Stimulated activated CD4-positive, alpha-beta T cell treated with anti-CD3 and anti-CD28 coated beads, Interleukin-2, amount 100 ng/mL, for 24 hours (primary cell): ENCODE data around the gene RBP3.

Source experiments
- DNase-seq, 2 donors: peaks; one replicate each; pipeline ENCODE4 v3.0.0-alpha.2; 2020

The RBP3 gene

DNA sequence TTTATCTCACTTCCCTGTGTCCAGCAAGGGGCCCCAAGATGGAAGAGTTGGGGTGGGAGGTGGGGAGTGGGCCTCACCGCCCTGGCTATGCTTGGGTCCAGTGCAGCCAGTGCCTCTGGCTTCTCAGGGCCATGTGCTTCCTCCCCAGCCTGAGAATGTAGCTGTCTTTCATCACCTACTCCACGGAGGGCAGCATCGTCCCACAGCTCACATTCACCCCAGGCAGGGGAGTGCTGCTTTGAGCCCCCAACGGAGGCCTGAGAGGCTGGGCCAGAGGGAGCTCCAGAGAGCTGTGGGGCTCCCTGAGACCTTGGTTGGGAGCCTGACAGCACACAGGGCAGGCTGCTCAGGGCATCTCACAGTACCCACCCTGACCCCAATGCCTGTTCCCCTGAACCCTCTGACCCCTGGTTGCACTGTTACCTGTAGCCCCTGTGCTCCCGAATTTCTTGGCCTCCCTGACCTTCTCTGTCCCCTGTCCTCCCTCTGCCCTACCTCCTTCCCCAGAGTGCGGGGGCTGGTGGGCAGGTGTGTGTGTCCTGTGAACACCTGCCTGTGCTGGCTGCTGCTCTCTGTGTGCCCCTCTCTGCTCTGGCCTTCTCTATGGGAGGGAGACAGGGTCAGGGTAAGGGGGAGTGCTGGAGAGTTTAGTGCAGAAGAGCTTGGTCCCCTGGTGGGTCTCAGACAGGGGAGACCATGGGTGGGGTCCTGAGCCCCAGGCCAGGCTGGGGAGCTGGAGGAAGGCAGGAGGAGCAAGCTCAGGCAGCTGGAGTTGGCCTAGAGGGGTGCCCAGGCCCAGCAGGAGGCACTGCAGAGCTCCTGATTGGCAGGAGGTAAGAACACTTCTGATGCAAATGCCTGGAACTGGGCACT lies 55.5 kb downstream of the RBP3 start:
- no peak for DNase-seq

DNA sequence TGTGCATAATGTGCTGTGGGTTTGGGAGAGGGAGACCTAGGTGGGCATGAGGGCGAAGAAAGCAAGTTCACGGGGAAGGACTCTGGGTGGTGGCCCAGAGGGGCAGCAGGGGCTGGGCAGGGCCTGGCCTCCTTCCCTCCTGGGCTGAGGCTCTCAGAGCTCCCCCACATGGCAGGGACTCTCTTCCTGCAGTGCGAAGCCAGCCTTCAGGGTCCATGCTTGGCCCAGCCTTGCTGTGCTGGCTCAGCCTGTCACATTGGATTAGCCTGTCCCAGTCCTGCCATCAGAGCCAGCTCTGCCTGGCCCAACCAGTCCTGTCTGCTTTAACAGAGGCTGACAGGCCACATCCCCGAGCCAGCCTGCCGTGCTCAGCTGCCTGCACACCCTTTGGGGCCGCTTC lies 56.3 kb downstream of the RBP3 start:
- DNase-seq: no peak

DNA sequence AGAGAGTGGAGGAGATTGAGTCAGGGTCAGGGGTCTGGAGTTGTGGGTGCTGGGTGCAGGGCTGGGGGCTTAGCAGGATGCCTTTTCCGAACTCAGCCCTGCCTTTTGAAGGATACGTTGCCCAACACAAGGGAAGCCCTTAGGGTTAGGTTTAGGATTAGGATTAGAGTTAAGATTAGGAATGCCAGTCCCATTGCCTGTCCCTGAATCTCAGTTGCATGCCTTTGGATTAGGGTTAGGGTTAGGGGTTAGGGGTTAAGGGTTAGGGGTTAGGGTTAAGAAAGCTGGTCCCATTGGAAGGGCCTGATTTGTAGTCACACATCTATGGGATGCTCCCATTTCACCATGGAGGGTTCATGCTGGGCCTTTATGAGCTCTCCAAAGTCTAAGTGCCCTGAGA lies 56.8 kb downstream of the RBP3 start:
- no peak for DNase-seq

DNA sequence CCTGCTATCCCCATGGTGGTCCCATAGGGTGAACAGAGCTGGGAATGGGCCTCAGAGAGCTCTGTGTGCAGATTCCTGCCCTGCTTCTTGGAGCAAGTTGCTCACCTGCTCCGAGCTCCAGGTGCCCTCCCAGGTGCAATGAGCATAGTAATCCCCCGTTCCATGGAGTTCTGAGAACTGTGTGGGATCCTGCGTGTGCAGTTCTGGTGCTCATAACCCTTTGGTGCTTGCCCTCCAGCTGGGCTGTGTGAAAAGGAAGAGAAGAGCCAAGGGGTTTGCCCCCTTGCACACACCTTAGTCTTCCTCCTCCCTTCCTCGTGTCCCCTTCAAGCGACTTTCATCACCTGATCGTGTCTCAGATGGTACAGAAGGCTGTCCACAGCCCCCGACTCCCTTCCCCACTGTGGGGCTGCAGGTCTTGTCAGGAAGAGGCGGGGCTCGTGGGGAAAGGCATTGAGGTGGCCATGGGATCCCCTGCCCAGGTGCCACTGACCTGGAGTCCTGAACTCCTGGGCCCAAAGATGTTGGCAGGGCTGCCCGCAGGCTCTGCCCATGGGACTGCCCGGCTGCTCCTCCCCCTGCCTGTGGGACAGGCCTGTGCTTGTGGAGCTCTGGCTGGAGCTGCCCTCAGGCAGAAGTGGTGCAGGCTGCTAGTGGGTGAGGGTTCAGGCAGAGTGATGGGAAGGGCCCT lies 57.8 kb downstream of the RBP3 start:
- DNase-seq: no peak

DNA sequence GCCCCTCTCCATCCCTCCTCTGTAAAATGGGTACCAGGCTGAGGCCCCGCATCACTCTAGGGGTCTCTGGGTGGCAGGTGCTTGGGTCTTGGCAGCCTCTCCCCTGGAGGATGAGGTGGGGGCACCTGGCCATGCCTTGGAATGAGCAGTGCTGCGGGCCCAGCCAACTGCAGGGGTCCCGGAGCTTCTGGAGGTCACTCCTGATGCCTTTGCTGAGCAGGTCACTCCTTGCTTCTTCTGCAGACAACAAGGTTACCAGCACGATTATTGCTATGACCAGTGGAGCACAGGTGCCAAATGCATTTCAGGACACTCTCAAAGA lies 58.3 kb downstream of the RBP3 start:
- no peak for DNase-seq

DNA sequence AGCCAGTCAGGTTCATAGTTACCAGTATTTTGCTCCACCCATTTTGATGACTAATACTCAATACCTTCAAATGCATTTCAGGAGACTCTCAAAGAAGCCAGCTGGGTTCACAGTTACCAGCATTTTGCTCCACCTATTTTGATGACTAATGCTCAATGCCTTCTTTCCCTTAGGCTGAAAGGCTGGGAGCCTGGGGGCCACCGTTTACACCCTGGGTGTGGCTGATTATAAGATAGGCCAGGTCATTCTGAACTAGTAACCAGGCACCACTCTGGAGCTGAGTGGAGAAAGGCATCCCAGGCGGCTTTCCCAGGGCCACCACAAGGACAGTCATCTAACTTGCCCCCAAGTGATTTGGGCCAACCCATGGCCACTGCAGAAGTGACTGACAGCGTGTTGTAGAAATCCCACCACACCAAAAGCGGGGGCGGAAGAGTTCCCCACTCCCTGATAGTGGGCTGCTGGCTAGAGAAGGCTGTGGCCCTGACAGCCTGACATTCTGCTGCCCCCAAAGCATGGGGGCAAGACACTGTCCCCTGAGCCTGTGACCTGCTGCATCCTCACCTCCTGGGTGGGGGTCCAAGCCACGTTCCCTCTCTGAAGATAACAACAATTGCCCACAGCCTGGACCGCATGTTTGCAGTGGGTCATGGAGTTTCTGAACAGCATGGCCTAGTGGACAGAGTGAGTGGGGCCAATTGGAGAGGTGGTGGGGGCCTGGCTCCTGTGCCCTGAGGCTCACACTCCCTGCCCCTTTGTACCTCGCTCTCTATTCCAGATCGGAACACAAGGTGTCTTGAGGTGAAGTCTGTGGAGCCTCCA lies 58.9 kb downstream of the RBP3 start:
- no peak for DNase-seq
